GM21717 (cell line): ENCODE results near the gene MMP3.

Source experiments
- ATAC-seq: cut with Tn5 transposase; IDR thresholded peaks from one replicate; pipeline ENCODE4 v1.9.1; 2021; ENCODE audit warnings: mild to moderate bottlenecking, moderate library complexity; ENCODE audit not compliant: unreplicated experiment

The MMP3 gene

DNA sequence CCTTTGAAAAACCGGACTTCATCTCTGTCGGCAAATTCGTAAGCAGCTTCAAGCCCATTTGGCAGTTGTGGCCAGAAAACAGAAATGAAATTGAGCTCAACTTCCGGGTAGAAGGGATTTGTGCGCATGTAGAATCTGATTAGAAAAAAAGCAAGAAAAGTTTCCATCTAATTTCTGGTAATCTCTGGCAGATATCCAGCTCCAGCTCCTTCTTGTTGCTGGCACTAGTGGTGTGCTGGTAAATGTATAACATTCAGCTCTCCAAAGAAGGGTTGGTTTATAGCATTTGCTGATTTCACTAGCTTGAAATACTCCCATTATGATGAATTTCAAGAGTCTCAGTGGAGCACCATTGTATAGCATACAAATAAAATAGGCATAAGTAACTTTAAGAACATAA is 50.8 kb downstream of the MMP3 start:
- ATAC-seq, result no peak

DNA sequence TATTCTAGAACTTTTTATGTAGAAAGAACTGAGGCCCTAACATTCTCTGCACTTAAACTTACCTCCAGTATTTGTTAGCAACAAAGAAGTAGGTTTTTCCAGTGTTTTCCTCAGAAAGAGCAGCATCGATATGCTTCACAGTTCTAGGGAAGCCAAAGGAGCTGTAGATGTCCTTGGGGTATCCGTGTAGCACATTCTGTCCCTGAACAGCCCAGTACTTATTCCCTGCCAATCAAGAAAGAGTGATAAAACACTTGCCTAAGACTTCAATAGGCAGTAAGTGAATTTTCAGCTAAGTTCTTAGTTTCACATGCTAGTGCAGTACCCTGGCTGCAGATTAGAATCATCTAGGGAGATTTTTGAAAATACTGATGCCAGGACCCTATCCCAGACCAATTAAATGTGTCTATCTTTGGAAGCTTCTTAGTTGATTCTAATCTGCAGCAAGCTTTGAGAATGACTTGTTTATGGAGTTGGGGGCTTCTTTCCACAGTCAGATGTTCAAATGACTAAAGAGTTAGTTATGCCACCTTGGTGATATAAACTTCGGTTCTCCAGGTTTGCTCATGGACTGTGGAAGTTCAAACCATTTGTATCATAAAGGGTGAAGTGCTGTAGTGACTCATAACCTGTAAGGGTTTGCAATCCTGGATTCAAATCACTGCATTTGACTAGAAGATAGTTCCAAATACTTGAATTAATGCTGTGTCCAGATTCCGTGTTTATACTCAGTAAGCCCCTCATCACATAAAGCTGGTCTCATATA is 52.0 kb downstream of the MMP3 start:
- ATAC-seq, result no peak

DNA sequence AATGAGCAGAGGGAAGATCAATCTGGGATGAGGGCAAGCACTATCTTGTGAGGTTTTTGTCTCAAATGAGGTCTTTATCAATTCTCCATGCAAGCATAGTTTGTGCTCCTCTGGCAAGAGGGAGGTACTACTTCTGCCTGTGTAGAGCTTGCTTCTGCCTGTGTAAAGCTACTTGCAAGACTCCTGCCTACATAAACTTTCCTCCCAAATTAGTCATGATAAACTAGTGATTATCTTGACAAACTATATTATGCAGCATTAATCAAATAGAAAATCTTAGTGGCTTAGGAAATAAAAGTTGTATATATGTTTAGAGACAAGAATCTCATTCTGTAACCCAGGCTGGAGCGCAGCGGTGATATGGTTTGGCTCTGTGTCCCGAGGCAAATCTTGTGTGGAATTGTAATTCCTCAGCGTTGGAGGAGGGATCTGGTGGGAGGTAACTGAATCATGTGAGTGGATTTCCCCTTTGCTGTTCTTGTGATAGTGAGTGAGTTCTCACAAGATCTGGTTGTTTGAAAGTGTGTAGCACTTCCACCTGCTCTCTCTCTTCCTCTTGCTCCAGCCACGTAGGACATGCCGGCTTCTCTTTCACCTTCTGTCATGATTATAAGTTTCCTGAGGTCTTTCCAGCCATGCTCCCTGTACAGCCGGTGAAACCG is 54.9 kb downstream of the MMP3 start:
- no peak for ATAC-seq
